HG03060 (cell line): ENCODE results near the gene ANKRD44.
"Not testable (repeated sequence)": the region's sequence is repeated elsewhere in the genome, so short reads cannot be mapped to it uniquely, and the experiment has no call there.

Source experiments
- ATAC-seq: cut with Tn5 transposase; IDR thresholded peaks from one replicate; pipeline ENCODE4 v1.9.1; 2021; ENCODE audit warnings: low read depth, moderate number of reproducible peaks; ENCODE audit not compliant: unreplicated experiment

ANKRD44 gene

GRCh38 chr2:197011021-197011417 lies 299.6 kb downstream of the ANKRD44 start:
- no peak for ATAC-seq

GRCh38 chr2:197010200-197011020 lies 300.2 kb downstream of the ANKRD44 start:
- ATAC-seq = no peak

- ATAC-seq = not testable (repeated sequence)
Measured at GRCh38 chr2:197008741-197009341, 301.7 kb downstream of the ANKRD44 start.

- no peak for ATAC-seq
Measured at GRCh38 chr2:197007716-197008628, 302.6 kb downstream of the ANKRD44 start.

- ATAC-seq = no peak
Measured at GRCh38 chr2:197001921-197002320, 308.7 kb downstream of the ANKRD44 start.

- ATAC-seq = no peak
Measured at GRCh38 chr2:196995757-196996314, 314.7 kb downstream of the ANKRD44 start.

- ATAC-seq = no peak
Measured at GRCh38 chr2:196994764-196995163, 315.8 kb downstream of the ANKRD44 start.

- ATAC-seq = no peak
Measured at GRCh38 chr2:196993617-196994016, 317.0 kb downstream of the ANKRD44 start.

GRCh38 chr2:196992466-196992865 lies 318.1 kb downstream of the ANKRD44 start:
- ATAC-seq = no peak

- ATAC-seq = no peak
Measured at GRCh38 chr2:196990788-196991461, 319.7 kb downstream of the ANKRD44 start.

GRCh38 chr2:196990092-196990491 lies 320.5 kb downstream of the ANKRD44 start:
- ATAC-seq = no peak

GRCh38 chr2:196989496-196989895 lies 321.1 kb downstream of the ANKRD44 start:
- no peak for ATAC-seq

GRCh38 chr2:196988639-196989038 lies 321.9 kb downstream of the ANKRD44 start:
- no peak for ATAC-seq

GRCh38 chr2:196987649-196988364 lies 322.8 kb downstream of the ANKRD44 start:
- peak; percentile 44 for ATAC-seq

GRCh38 chr2:196987298-196987648 lies 323.3 kb downstream of the ANKRD44 start:
- no peak for ATAC-seq

GRCh38 chr2:196985511-196986183 lies 324.9 kb downstream of the ANKRD44 start:
- ATAC-seq = no peak

GRCh38 chr2:196984903-196985302 lies 325.7 kb downstream of the ANKRD44 start:
- no peak for ATAC-seq

- ATAC-seq = no peak
Measured at GRCh38 chr2:196983934-196984333, 326.6 kb downstream of the ANKRD44 start.

GRCh38 chr2:196980473-196980872 lies 330.1 kb downstream of the ANKRD44 start:
- ATAC-seq = no peak
